ENCODE results near the gene MAN2A1.
"Not testable (repeated sequence)": the region's sequence is repeated elsewhere in the genome, so short reads cannot be mapped to it uniquely, and the experiment has no call there.

Gene MAN2A1

DNA sequence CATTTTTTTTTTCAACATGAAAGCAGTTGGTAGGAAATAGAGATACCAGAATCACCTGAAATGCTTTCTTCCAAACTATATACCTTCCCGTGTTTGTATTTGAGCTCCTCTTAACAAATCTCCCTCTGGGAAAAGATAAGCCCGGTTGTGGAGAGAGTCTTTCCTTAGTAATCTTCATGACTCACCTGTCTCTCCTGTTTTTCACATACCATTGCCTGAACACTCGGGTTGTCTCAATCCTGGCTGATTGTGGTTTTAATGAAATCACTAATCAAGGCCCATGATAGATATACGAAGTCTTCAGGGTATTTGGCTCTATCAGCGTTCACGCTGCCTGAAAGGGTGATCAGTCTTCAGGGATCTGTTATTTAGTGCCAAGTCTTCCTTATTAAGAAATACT lies 136.7 kb downstream of the MAN2A1 start:
- no peak for DNase-seq (ENCODE audit: low read depth)

DNA sequence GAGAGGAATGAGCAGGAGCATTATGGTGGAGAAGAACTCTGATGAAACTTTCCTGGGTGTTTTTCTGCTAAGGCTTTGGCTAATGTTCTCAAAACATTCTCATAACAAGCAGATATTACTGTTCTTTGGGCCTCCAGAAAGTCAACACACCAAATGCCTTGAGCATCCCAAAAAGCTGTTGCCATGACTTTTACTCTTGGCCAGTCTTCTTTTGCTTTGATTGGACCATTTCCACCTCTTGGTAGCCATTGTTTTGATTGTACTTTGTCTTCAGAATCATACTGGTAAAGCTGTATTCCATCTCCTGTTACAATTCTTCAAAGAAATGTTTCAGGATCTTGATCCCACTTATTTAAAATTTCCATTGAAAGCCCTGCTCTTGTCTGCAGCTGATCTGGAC lies 139.6 kb downstream of the MAN2A1 start:
- DNase-seq (ENCODE audit: low read depth), result no peak

DNA sequence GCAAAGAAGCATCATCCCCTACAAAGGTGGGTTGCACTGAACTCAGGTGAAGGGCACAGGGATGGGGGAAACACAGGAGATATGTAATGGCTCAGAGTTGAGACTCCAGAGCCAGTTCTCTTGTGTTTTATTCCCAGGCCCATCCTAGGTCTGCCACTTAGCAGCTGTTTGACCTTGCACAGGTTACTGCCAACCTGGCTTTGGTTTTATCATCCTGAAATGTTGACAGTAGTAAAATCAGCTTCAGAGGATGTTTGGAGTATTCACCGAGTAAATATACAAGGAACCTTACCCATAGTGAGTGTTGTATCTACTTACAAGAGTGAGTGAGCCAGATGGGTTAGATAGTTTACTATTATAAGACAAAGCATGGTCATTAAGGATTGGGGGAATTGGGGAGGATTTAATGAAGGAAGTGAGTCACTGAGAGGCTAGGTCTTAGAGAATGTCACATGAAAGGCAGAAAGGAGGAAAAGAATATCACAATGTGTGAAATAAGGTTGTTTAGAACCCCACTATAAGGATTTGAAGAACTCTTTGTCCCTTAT lies 141.3 kb downstream of the MAN2A1 start:
- DNase-seq (ENCODE audit: low read depth), result no peak

DNA sequence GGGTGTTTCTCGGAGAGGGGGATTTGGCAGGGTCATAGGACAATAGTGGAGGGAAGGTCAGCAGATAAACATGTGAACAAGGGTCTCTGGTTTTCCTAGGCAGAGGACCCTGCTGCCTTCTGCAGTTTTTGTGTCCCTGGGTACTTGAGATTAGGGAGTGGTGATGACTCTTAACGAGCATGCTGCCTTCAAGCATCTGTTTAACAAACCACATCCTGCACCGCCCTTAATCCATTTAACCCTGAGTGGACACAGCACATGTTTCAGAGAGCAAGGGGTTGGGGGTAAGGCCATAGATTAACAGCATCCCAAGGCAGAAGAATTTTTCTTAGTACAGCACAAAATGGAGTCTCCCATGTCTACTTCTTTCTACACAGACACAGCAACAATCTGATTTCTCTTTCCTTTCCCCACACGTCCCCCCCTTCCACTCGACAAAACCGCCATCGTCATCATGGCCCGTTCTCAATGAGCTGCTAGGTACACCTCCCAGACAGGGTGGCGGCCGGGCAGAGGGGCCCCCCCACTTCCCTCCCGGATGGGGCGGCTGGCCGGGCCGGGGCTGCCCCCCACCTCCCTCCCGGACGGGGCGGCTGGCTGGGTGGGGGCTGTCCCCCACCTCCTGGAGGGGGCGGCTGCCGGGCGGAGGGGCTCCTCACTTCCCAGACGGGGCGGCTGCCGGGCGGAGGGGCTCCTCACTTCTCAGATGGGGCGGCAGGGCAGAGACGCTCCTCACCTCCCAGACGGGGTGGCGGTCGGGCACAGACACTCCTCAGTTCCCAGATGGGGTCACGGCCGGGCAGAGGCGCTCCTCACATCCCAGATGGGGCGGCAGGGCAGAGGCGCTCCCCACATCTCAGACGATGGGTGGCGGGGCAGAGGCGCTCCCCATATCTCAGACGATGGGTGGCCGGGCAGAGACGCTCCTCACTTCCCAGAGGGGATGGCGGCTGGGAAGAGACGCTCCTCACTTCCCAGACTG lies 142.8 kb downstream of the MAN2A1 start:
- DNase-seq (ENCODE audit: low read depth), result not testable (repeated sequence)

GRCh38 chr5:109833946-109834345 lies 144.2 kb downstream of the MAN2A1 start:
- no peak for DNase-seq (ENCODE audit: low read depth)

GRCh38 chr5:109836280-109836679 lies 146.6 kb downstream of the MAN2A1 start:
- no peak for DNase-seq (ENCODE audit: low read depth)

DNA sequence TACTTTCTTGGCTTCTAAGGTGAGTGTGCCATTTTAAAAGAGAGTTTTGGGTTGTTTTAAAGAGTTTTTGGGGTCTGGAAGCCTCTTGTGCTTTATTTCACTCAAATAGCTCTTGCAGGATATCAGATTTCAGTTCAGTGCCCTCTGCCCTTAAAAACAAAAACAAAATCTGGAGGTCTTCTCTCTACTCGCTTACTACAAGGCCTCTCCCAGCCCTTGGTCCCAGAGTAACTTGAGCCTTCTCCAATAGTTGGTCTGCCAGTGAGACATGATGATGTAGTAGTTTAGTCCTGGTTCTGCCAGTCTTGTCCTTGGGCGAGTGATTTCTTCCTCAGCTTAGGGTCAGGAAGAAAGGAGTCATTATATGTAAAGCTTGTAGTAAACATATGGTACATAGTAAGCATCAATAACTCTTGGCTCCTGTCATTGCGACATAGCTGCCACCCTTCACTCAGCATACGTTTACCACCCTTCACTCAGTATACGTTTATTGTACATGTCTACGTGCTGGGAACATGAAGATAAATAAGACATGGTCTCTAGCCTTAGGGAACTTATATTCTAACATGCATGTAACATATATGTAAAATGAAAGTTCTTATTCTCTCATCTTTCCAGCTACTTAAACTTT lies 147.6 kb downstream of the MAN2A1 start:
- DNase-seq (ENCODE audit: low read depth), result no peak

DNA sequence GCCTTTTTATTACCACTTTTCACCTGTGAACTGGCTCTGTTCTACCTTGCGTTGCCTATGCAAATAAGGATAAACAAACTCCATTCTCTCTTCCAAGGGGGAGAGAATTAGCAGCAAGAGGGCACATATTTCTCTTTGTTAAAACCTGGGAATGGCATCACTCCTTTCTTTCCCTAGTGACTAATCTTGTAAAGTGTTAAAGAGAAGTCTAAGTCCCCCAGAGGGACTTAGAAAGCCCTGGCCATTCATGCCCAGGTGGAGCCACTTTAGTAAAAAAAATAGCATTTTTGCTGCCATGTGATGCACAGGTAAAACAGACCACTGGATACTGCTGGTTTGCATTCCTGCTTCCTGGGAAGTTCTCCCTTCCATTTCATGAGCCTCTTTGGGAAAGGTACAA lies 148.4 kb downstream of the MAN2A1 start:
- no peak for DNase-seq (ENCODE audit: low read depth)

DNA sequence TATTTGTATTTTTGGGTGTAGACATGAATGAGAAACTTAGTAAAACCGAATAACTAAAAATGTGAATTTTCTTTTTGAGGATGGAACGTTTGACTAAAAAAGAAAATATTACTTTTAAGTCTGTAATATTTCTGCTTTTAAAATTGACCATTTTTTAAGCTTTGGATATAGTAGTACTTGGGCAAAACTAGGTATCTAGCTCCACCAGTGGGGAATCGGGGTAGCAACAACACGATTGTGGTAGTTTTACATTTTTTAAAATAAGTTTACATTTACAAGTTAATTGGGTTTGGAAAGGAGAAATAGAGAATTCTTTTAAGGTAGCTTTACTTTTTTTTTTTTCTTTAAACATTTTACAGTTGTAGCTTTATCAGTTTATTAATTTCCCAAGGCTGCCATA lies 154.4 kb downstream of the MAN2A1 start:
- no peak for DNase-seq (ENCODE audit: low read depth)

- DNase-seq (ENCODE audit: low read depth), result no peak
Observed at GRCh38 chr5:109844695-109845094, 155.0 kb downstream of the MAN2A1 start.

DNA sequence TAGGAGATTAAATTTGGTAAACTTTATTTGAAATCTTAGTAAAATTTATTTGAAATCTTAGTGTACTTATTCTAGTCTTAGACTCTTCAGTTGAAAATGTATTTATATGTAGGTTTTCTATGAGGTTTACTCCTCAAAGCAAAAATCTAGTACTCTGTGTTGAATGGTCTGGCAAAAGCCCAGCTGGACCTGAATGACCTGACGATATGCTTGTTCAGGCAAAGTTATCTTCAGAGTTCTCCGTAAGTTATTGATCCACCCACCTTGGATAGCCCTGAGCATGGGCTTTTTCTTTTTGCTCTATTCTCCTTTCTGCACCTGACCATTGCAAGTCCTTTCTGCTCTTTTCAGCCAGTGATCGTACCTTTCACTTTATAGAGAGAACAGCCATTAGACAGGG lies 158.4 kb downstream of the MAN2A1 start:
- DNase-seq (ENCODE audit: low read depth), result no peak

GRCh38 chr5:109849478-109850088 lies 159.9 kb downstream of the MAN2A1 start:
- no peak for DNase-seq (ENCODE audit: low read depth)

DNA sequence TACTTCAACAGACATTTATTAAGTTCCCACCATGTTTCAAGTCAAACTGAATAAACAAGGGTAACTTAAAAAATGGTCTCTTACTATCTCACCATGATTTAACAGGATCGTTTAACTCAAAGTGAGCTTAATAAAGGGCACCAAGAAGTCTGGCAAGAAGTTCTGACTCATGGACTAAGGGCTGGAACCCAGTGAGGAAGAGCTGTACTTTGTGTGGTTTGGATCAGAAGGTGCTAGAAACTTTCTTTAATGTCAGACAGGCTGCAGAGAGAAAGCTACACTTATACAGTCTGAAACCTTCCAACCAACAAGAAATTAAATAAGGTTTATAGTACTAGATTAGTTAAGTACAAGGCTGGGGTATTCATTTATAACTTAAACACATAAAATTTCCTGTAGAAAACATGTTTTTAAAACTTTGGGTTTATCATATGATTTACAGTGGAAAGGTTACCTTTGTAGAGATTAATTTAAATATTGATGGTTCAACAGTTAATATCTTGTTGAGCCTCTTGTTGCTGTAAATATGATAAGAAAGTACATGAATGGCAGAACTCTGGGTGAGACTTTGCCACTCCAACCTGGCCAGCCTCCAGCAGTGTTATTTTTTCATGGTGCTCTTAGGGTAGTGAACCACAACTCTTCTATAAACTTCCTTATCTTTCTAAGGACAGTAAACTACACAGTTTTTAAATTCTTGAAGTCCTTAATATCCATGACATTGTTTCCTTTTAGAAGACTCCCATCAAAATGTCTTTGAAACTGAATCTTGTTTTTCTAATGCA lies 162.8 kb downstream of the MAN2A1 start:
- DNase-seq (ENCODE audit: low read depth), result no peak

DNA sequence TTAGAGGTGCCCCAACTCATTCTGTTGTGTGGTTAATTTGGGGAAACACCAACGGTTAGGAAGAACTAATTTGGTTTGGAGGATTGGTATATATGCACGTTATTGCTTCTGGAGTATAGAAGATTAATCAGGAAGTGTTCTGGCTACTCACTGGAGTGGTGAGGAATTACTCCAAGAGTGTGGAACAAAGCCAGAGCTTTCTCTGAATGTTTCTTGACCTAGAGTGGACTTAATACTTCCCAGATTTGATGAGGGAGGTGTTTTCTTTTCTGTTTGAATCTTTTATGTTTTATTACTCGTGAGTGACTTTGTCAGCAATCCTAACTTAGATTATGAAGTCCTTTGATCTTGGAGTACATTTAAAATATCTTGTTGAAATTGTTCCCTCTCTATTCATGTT lies 163.7 kb downstream of the MAN2A1 start:
- no peak for DNase-seq (ENCODE audit: low read depth)

- no peak for DNase-seq (ENCODE audit: low read depth)
Observed at GRCh38 chr5:109855056-109855455, 165.3 kb downstream of the MAN2A1 start.

GRCh38 chr5:109857405-109858031 lies 167.8 kb downstream of the MAN2A1 start:
- DNase-seq (ENCODE audit: low read depth), result no peak

- DNase-seq (ENCODE audit: low read depth), result no peak
Observed at GRCh38 chr5:109859537-109859936, 169.8 kb downstream of the MAN2A1 start.

- no peak for DNase-seq (ENCODE audit: low read depth)
Observed at GRCh38 chr5:109862301-109862700, 172.6 kb downstream of the MAN2A1 start.

DNA sequence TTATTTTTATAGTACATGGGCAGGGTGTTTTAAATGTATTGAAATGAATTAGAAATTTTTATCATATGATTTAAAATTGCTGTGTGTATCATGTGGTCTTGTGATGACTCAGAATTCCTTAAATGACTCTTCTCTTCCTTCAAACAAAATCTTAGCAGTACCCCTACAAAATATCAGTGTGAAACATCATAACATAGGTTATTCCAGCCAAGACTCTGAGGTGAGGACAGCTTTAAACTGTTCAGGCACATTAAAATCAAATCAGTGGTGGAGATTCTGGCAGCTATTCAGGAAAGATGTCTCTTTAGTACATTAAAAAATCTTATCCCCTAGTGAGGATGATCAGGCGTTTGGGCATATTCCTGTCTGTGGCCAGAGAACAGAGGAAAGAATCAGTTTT lies 174.0 kb downstream of the MAN2A1 start:
- no peak for DNase-seq (ENCODE audit: low read depth)

- no peak for DNase-seq (ENCODE audit: low read depth)
Observed at GRCh38 chr5:109865637-109866036, 175.9 kb downstream of the MAN2A1 start.

GRCh38 chr5:109866051-109866450 lies 176.3 kb downstream of the MAN2A1 start:
- DNase-seq (ENCODE audit: low read depth), result no peak
